Keratinocyte (primary cell): ENCODE measurements around the gene DAPL1.

Source experiments
- EZH2 ChIP-seq: IDR thresholded peaks from one replicate; pipeline ENCODE4 v1.6.1; 2012; ENCODE audit warnings: inconsistent platforms, mild to moderate bottlenecking, low read length, moderate library complexity
- TF ChIP-seq, protein P1 (sequence below), 3 experiments: IDR thresholded peaks in 1 of 3; conservative IDR thresholded peaks in 1 of 3; optimal IDR thresholded peaks in 1 of 3; 2 replicates in 2 of 3; 3 replicates in 1 of 3; pipeline versions ENCODE3 to v1.5.1; 2011; ENCODE audit warnings: low read length in 3 of 3, mild to moderate bottlenecking in 3 of 3, moderate library complexity in 2 of 3, control low read depth in 1 of 3, inconsistent platforms in 1 of 3; ENCODE audit not compliant: insufficient read depth in 2 of 3; ENCODE audit errors: extremely low read depth in 1 of 3

DNA sequence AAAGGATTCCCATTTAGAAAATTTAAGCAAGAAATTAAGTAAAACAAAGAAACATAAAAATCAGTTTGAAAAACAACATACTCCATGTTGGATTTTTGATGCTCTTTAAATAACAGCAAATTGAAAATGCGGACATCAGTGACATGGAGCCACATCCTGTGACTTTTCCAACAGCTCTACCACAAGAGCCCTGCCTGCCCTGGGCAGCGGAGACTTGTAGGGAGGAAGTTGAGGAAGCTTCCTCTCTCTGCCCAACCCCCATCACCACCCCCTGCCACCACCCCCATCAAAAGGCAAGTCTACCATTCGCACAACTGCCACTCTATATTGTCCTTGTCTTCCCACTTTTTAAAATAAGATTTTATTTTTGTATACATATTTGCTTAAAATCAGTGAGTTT is 32.8 kb upstream of the DAPL1 start:
- TF ChIP-seq, protein P1, sequence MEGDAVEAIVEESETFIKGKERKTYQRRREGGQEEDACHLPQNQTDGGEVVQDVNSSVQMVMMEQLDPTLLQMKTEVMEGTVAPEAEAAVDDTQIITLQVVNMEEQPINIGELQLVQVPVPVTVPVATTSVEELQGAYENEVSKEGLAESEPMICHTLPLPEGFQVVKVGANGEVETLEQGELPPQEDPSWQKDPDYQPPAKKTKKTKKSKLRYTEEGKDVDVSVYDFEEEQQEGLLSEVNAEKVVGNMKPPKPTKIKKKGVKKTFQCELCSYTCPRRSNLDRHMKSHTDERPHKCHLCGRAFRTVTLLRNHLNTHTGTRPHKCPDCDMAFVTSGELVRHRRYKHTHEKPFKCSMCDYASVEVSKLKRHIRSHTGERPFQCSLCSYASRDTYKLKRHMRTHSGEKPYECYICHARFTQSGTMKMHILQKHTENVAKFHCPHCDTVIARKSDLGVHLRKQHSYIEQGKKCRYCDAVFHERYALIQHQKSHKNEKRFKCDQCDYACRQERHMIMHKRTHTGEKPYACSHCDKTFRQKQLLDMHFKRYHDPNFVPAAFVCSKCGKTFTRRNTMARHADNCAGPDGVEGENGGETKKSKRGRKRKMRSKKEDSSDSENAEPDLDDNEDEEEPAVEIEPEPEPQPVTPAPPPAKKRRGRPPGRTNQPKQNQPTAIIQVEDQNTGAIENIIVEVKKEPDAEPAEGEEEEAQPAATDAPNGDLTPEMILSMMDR (optimal IDR thresholded peaks at IDR 0.05 in 1 of 3, IDR thresholded peaks at IDR 0.05 in 1 of 3, conservative IDR thresholded peaks at IDR 0.05 in 1 of 3; ENCODE audit: extremely low read depth in 1 of 3, insufficient read depth in 2 of 3, low read length in 3 of 3), result no peak
- TF ChIP-seq EZH2, result no peak
